HK-2 (cell line): ENCODE measurements around the gene RAB40C.

Experiments used
- DNase-seq: peaks from one replicate; pipeline ENCODE4 v3.0.0-alpha.2; 2018; ENCODE audit not compliant: unreplicated experiment

RAB40C gene

GRCh38 chr16:589658-590187 is at the start of gene RAB40C:
RAB40C (plus strand) TSS chr16:590066; CDS start chr16:590292, 226 bp downstream.
- DNase-seq = peak; percentile 96

GRCh38 chr16:540645-541340 is 49.1 kb upstream of the RAB40C start:
- no peak for DNase-seq

GRCh38 chr16:543301-544164 is 46.3 kb upstream of the RAB40C start:
- no peak for DNase-seq

- no peak for DNase-seq
Measured at GRCh38 chr16:544517-544916, 45.3 kb upstream of the RAB40C start.

GRCh38 chr16:546909-547770 is 42.7 kb upstream of the RAB40C start:
- DNase-seq = no peak

GRCh38 chr16:548586-548985 is 41.3 kb upstream of the RAB40C start:
- DNase-seq = no peak

GRCh38 chr16:549544-550263 is 40.2 kb upstream of the RAB40C start:
- DNase-seq = no peak

GRCh38 chr16:551210-551609 is 38.7 kb upstream of the RAB40C start:
- DNase-seq = no peak

GRCh38 chr16:552171-552570 is 37.7 kb upstream of the RAB40C start:
- DNase-seq = no peak

GRCh38 chr16:553601-554296 is 36.1 kb upstream of the RAB40C start:
- DNase-seq = no peak

- DNase-seq = no peak
Measured at GRCh38 chr16:554297-554621, 35.6 kb upstream of the RAB40C start.

GRCh38 chr16:554640-555365 is 35.1 kb upstream of the RAB40C start:
- no peak for DNase-seq

GRCh38 chr16:555528-556473 is 34.1 kb upstream of the RAB40C start:
- DNase-seq = no peak

GRCh38 chr16:556474-557173 is 33.2 kb upstream of the RAB40C start:
- DNase-seq = no peak

- no peak for DNase-seq
Measured at GRCh38 chr16:557463-558297, 32.2 kb upstream of the RAB40C start.

GRCh38 chr16:558298-559020 is 31.4 kb upstream of the RAB40C start:
- DNase-seq = no peak

- DNase-seq = no peak
Measured at GRCh38 chr16:559021-559380, 30.9 kb upstream of the RAB40C start.
